T-helper 1 cell treated with Interleukin-12 subunit alpha and Interleukin-12 subunit beta and Interleukin-4 antibody, amounts not matched to agents 30 ng/mL and 1 ng/mL, for 36 hours (primary cell): ENCODE data around the gene TEDC2. TPM values are rescaled to one million over a fixed set of nuclear protein-coding genes. Genes with fewer than 3 reads are reported as not detected.

ENCODE experiments used
- intact Hi-C: fragments of 100-400 bp; cut with micrococcal nuclease; formaldehyde crosslinking; loops from one replicate; pipeline ENCODE4 v1.15.1; 2024
- total RNA-seq: library from RNA; stranded (reverse); gene quantifications from 2 replicates; pipeline ENCODE4 v1.2.3, GENCODE V29; 2022

TEDC2 gene
- total RNA-seq, 1 donor from 2014 or later: 19.0 TPM

GRCh38 chr16:2493605-2494004, 33.7 kb downstream of the TEDC2 start:
- intact Hi-C loops: no loop called here

GRCh38 chr16:2494616-2495015, 34.7 kb downstream of the TEDC2 start:
- intact Hi-C loops: no loop called here

- intact Hi-C loops: no loop called here
These were observed 35.1 kb downstream of the TEDC2 start for GRCh38 chr16:2495041-2495440.

- intact Hi-C loops: no loop called here
These were observed 36.6 kb downstream of the TEDC2 start for GRCh38 chr16:2496223-2497115.

- intact Hi-C loops: no loop called here
These were observed 37.3 kb downstream of the TEDC2 start for GRCh38 chr16:2497116-2497630.

- intact Hi-C loops: no loop called here
These were observed 38.0 kb downstream of the TEDC2 start for GRCh38 chr16:2497695-2498484.

- intact Hi-C loops: no loop called here
These were observed 38.8 kb downstream of the TEDC2 start for GRCh38 chr16:2498531-2499253.

- intact Hi-C loops: no loop called here
These were observed 39.5 kb downstream of the TEDC2 start for GRCh38 chr16:2499454-2499853.

- intact Hi-C loops: loop anchor here (5.0 kb wide), 1 partner anchor 248 kb away; the partner anchor contains the start of gene ECI1
These were observed 40.1 kb downstream of the TEDC2 start for GRCh38 chr16:2499890-2500429.

- intact Hi-C loops: loop anchor here (5.0 kb wide), 1 partner anchor 248 kb away; the partner anchor contains the start of gene ECI1
These were observed 40.6 kb downstream of the TEDC2 start for GRCh38 chr16:2500430-2500917.

GRCh38 chr16:2500918-2501750, 41.2 kb downstream of the TEDC2 start:
- intact Hi-C loops: loop anchor here (1.0 to 5.0 kb wide), 5 partner anchors 14 to 306 kb away; partner anchors contain the start of genes ABCA3 and ECI1

GRCh38 chr16:2501946-2502895, 42.3 kb downstream of the TEDC2 start:
- intact Hi-C loops: loop anchor here (1.0 to 5.0 kb wide), 5 partner anchors 15 to 307 kb away; partner anchors contain the start of genes ABCA3 and ECI1

GRCh38 chr16:2505695-2506094, 45.8 kb downstream of the TEDC2 start:
- intact Hi-C loops: no loop called here

GRCh38 chr16:2507052-2507659, 47.2 kb downstream of the TEDC2 start:
- intact Hi-C loops: no loop called here

- intact Hi-C loops: no loop called here
These were observed 47.8 kb downstream of the TEDC2 start for GRCh38 chr16:2507665-2508064.

- intact Hi-C loops: no loop called here
These were observed 49.0 kb downstream of the TEDC2 start for GRCh38 chr16:2508722-2509400.

GRCh38 chr16:2511128-2511800, 51.4 kb downstream of the TEDC2 start:
- intact Hi-C loops: no loop called here
